SK-N-SH (cell line): ENCODE measurements around the gene HSPG2. TPM values are rescaled to one million over a fixed set of nuclear protein-coding genes. Genes with fewer than 3 reads are reported as not detected.

Experiments
- CTCF ChIA-PET: fragments of 300-600, 350-600 bp; formaldehyde crosslinking; extraction: SDS; loops from one replicate; lab custom pipeline; 2021; lab: Yijun Ruan, JAX
- POLR2A ChIA-PET: fragments of 350-600 bp; sonication (Branson Sonifier 250); formaldehyde crosslinking; extraction: SDS; loops from one replicate; lab custom pipeline; 2020; ENCODE audit warnings: antibody characterized with exemption, inconsistent platforms; lab: Yijun Ruan, JAX
- DNase-seq: peaks from one replicate; pipeline ENCODE4 v3.0.0; 2012
- H2AFZ ChIP-seq: fragments of 200-600 bp; sonication (generic); 2 replicates; pipeline ENCODE4 v1.8.1; 2016; ENCODE audit warnings: antibody characterized with exemption, mild to moderate bottlenecking, low read depth
- H3F3A ChIP-seq: fragments of 200-600 bp; sonication (generic); replicated peaks from 2 replicates; pipeline ENCODE3; 2016; ENCODE audit warnings: antibody characterized with exemption, mild to moderate bottlenecking; ENCODE audit not compliant: insufficient read depth
- H3K27ac ChIP-seq, 2 experiments: fragments of 200-500 bp in 1 of 2; fragments of 200-600 bp in 1 of 2; sonication (Bioruptor generic) in 1 of 2; sonication (generic), shearing (Covaris generic) in 1 of 2; 2 replicates each; pipeline versions ENCODE4 v1.5.1 to v1.6.1; 2014 to 2016; ENCODE audit warnings: low read depth in 2 of 2, inconsistent platforms in 1 of 2, low read length in 1 of 2, mild to moderate bottlenecking in 1 of 2, mixed read lengths in 1 of 2
- H3K27me3 ChIP-seq: fragments of 200-600 bp; sonication (generic), shearing (Covaris generic); 2 replicates; pipeline ENCODE4 v1.6.1; 2016; ENCODE audit warnings: mixed run types; ENCODE audit not compliant: insufficient read depth
- H3K36me3 ChIP-seq, 2 experiments: fragments of 200-500 bp in 1 of 2; fragments of 200-600 bp in 1 of 2; sonication (Bioruptor generic) in 1 of 2; sonication (generic) in 1 of 2; replicated peaks in 1 of 2; 2 replicates each; pipeline versions ENCODE3 to v1.5.1; 2014 to 2016; ENCODE audit warnings: low read length in 1 of 2, mild to moderate bottlenecking in 1 of 2; ENCODE audit not compliant: insufficient read depth in 2 of 2, control insufficient read depth in 1 of 2
- H3K4me1 ChIP-seq, 2 experiments: fragments of 200-500 bp in 1 of 2; fragments of 200-600 bp in 1 of 2; sonication (Bioruptor generic) in 1 of 2; sonication (generic), shearing (Covaris generic) in 1 of 2; 2 replicates each; pipeline versions ENCODE4 v1.5.1 to v1.6.1; 2014 to 2016; ENCODE audit warnings: low read depth in 1 of 2, low read length in 1 of 2, mixed run types in 1 of 2; ENCODE audit not compliant: insufficient read depth in 2 of 2, control insufficient read depth in 1 of 2
- H3K4me2 ChIP-seq: fragments of 200-600 bp; sonication (generic), shearing (Covaris generic); 2 replicates; pipeline ENCODE4 v1.6.1; 2017; ENCODE audit warnings: mixed run types
- H3K4me3 ChIP-seq, 2 experiments: fragments of 200-500 bp in 1 of 2; fragments of 200-600 bp in 1 of 2; sonication (Bioruptor generic) in 1 of 2; sonication (generic), shearing (Covaris generic) in 1 of 2; 2 replicates each; pipeline versions ENCODE4 v1.5.1 to v1.8.1; 2014 to 2016; ENCODE audit warnings: low read depth in 2 of 2, inconsistent platforms in 1 of 2, low read length in 1 of 2, mild to moderate bottlenecking in 1 of 2, mixed read lengths in 1 of 2, moderate library complexity in 1 of 2
- H3K79me2 ChIP-seq: fragments of 200-600 bp; sonication (generic); 2 replicates; pipeline ENCODE4 v1.8.1; 2017; ENCODE audit warnings: mild to moderate bottlenecking; ENCODE audit not compliant: insufficient read depth
- H3K9ac ChIP-seq: fragments of 200-600 bp; sonication (generic); 2 replicates; pipeline ENCODE4 v1.6.1; 2017; ENCODE audit warnings: mixed run types
- H3K9me2 ChIP-seq: fragments of 200-600 bp; sonication (generic); 2 replicates; pipeline ENCODE4 v1.6.1; 2017; ENCODE audit warnings: mixed run types
- H3K9me3 ChIP-seq: fragments of 200-600 bp; sonication (generic); 2 replicates; pipeline ENCODE4 v1.6.1; 2017; ENCODE audit warnings: mixed run types, mild to moderate bottlenecking, moderate library complexity
- H4K20me1 ChIP-seq: fragments of 200-600 bp; sonication (generic); 2 replicates; pipeline ENCODE4 v1.6.1; 2017; ENCODE audit warnings: mild to moderate bottlenecking, mixed run types; ENCODE audit not compliant: insufficient read depth
- FOXJ3 ChIP-seq: sonication (generic); formaldehyde crosslinking; IDR thresholded peaks from 2 replicates; pipeline ENCODE4 v1.5.1; 2020; ENCODE audit warnings: mild to moderate bottlenecking, missing genetic modification reagents
- FOXM1 ChIP-seq: IDR thresholded peaks from 2 replicates; pipeline ENCODE4 v1.4.0; 2012; ENCODE audit warnings: low read depth, mild to moderate bottlenecking
- MXI1 ChIP-seq: IDR thresholded peaks from 2 replicates; pipeline ENCODE4 v1.6.1; 2012; ENCODE audit warnings: mild to moderate bottlenecking, low read depth, low read length, improper control_type of control experiment
- NFIC ChIP-seq: IDR thresholded peaks from 2 replicates; pipeline ENCODE4 v1.4.0; 2012; ENCODE audit warnings: borderline replicate concordance
- RCOR1 ChIP-seq: fragments of 150-350 bp; IDR thresholded peaks from 2 replicates; pipeline ENCODE4 v1.6.1; 2017; ENCODE audit warnings: antibody characterized with exemption, low read length
- REST ChIP-seq: IDR thresholded peaks from 2 replicates; pipeline ENCODE4 v1.6.1; 2012; ENCODE audit warnings: mild to moderate bottlenecking, low read depth, low read length, moderate library complexity
- SIN3A ChIP-seq: IDR thresholded peaks from 2 replicates; pipeline ENCODE4 v1.6.1; 2012; ENCODE audit warnings: low read depth, mild to moderate bottlenecking, low read length, moderate library complexity, borderline replicate concordance
- SMC3 ChIP-seq: IDR thresholded peaks from 2 replicates; pipeline ENCODE4 v1.6.1; 2012; ENCODE audit warnings: low read depth, low read length, improper control_type of control experiment
- USF1 ChIP-seq: IDR thresholded peaks from 2 replicates; pipeline ENCODE4 v1.4.0; 2012; ENCODE audit warnings: low read depth, borderline replicate concordance
- USF2 ChIP-seq: fragments of 150-350 bp; IDR thresholded peaks from 2 replicates; pipeline ENCODE4 v1.6.1; 2017; ENCODE audit warnings: antibody characterized with exemption, low read length, low read depth, borderline replicate concordance
- whole genome bisulfite sequencing: methylation state at CpG from one replicate; pipeline ENCODE4 v1.1.6; 2017; ENCODE audit warnings: low lambda C conversion rate; 5-methylcytosine and 5-hydroxymethylcytosine counted together
- polyA plus RNA-seq, 3 experiments: library from polyadenylated mRNA; depleted of rRNA; stranded (reverse); fragments of >200 nt; gene quantifications; 2 replicates each; pipeline ENCODE4 v1.2.3, GENCODE V29; 2012

Gene HSPG2
- polyA plus RNA-seq, 1 of the 3 experiments (the other 2 are of a cell fraction): 28.9 TPM

- CTCF ChIA-PET: no interaction called here
These were observed 72.4 kb downstream of the HSPG2 start for GRCh38 chr1:21864730-21865129.

More at GRCh38 chr1:21864730-21865129, 72.4 kb downstream of the HSPG2 start:
- peaks cover 9% of the 10 kb centered on the region for H3F3A ChIP-seq
- no peaks in the 10 kb centered on the region for H3K9me3 ChIP-seq
- no peak overlapping the region for H3K4me2 ChIP-seq
- no peak overlapping the region for H2AFZ ChIP-seq
- H3K36me3 ChIP-seq: peaks cover 8 to 27% of the 10 kb centered on the region in 2 experiments
- H3K4me1 ChIP-seq: peaks cover 5 to 7% of the 10 kb centered on the region in 2 experiments; a peak in 2 of 4 replicates
- no peak for DNase-seq
- H3K27ac ChIP-seq: no peak overlapping the region
- no peak overlapping the region for H3K4me3 ChIP-seq
- 90% methylated on average over 18 of the region's 27 CpGs for WGBS
- POLR2A ChIA-PET: no interaction called here
- peaks cover 4% of the 10 kb centered on the region; the same call in 1 of the 2 replicates for H4K20me1 ChIP-seq
- H3K27me3 ChIP-seq: no peaks in the 10 kb centered on the region
- no peaks in the 10 kb centered on the region for H3K79me2 ChIP-seq
- H3K9me2 ChIP-seq: no peaks in the 10 kb centered on the region
- no peak overlapping the region for H3K9ac ChIP-seq
- no peak for TF ChIP-seq FOXM1
- no peak for TF ChIP-seq RCOR1
- no peak for TF ChIP-seq USF2
- TF ChIP-seq USF1: no peak
- no peak for TF ChIP-seq FOXJ3 (CRISPR knock-in tag)
- TF ChIP-seq MXI1: no peak
- TF ChIP-seq SIN3A: no peak
- no peak for TF ChIP-seq REST
- TF ChIP-seq SMC3: no peak
- no peak for TF ChIP-seq NFIC
